Fibroblast of skin of abdomen (primary cell): ENCODE data around the gene GRIN3B.
A peak's percentile ranks its signal among the peaks of the same experiment; 100 is the strongest.

Source experiments
- DNase-seq: peaks from one replicate; pipeline ENCODE4 v3.0.0-alpha.2; 2013

Gene GRIN3B

GRCh38 chr19:991932-992669 is 8.1 kb upstream of the GRIN3B start:
- no peak for DNase-seq

DNA sequence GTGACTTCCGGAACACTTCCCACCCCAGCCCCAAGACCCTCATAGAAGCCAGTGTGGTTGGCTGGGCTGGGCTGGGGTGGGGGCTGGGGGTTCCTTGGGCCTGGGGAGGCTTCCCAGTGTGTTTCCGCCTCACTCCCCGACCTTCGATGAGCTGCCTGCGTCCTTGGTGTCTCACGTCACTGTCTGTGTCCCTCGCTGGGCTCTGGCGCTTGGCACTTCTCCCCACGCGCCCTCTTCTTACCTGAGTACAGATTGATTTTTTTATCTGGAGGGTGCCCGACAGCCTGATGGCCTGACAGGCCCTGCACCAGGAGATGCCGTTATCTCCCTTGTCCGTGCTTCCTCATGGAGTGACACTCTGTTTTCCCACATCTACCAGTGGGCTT is 7.6 kb upstream of the GRIN3B start:
- DNase-seq: no peak

- no peak for DNase-seq
These were observed 6.8 kb upstream of the GRIN3B start for GRCh38 chr19:993361-993830.

DNA sequence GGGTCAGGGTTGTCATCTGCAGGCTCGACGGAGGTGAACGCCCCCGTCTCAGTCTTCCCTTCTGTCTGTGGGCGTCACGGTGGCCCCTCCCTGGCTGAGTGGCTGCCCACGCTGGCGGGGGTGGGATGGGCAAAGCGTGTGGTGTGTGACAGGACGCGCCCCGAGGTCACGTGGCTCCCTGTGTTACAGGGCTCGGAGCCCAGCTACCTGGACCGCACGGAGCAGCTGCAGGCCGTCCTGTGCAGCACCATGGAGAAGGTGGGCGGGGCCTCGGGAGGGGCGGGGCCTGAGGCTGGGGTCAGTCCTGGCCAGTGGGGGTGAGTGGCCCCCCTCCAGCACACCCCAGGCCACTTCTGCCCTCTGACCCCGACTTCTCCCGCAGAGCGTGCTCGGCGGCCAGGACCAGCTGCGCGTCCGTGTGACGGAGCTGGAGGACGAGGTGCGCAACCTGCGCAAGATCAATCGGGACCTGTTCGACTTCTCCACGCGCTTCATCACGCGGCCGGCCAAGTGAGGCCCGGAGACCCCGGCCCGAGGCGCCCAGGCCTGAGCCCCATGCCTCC is 6.3 kb upstream of the GRIN3B start:
- DNase-seq: no peak

DNA sequence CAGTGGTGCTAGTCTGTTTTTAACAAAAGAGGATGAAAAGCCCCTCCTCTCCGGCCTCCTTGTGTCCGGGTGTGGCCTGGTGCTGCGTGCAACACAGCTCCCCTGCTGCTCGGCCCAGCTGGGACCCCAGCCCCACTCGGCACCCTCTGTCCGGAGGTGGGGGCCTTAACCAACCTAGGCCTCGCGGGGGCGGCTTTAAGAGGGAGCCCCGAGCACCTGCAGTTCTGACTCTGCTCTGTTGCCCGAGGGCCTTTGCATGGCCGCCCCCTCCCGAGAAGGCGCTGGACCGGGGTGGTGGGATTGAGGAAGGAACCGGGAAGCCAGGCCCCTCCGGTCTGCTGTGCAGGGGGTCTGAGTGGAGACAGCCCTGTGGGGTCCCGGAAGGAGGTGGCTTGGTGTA is 5.7 kb upstream of the GRIN3B start:
- DNase-seq: no peak

DNA sequence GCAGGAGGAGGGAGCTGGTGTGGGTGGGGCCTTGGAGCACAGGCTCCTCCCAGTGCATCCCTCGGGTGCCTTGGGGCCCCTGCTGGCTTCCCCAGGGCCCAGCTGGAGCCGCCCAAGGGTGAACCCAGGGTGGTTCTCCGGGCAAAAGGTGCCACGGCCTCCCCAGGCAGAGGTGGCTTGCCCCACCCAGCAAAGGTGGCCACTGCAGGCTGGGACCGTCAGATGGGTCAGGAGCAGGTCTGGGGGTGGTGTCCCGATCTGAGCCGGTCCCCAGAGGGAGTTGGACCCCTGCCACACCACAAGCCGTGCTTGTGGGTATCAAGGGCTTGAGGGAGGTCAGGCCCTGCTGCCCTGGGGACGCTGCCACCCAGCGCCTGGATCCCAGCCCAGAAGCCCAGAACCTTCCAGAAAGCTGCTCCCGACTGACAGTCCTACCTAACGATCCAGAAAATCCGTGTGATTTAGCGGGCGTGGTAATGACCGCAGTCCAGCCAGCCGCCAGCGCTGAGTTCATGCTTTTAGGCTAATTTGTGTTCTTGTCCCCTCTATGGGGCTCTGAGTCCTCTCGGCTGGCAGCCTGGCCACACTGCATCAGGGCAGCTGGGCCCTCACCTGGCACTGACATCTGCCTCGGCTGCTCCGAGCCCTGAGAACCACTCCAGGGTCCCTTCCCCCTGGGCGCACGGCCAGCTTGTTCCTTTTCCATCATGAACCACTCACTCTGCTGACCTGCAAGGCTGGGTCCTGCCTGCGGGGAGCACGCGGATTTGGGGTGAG is 5.0 kb upstream of the GRIN3B start:
- no peak for DNase-seq

- peak; percentile 45 for DNase-seq
These were observed 4.0 kb upstream of the GRIN3B start for GRCh38 chr19:996051-996838.

DNA sequence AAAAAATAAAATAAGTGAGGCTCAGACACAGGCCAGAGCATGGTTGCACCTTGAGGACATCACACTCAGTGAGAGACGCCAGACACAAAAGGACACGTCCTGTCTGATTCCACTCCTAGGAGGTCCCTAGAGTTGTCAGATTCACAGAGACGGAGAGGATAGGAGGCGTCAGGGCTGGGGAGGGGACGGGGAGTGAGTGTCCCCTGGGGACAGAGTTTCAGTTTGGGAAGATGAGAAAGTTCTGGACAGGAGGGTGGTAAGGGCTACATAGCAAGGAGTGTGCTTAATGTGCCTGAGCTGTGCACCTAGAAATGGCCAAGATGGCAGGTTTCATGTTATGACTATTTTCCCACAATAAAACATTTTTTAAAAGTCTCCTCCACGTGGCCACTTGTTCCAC is 2.2 kb upstream of the GRIN3B start:
- no peak for DNase-seq

- no peak for DNase-seq
These were observed 870 bp upstream of the GRIN3B start for GRCh38 chr19:999379-999719.

GRCh38 chr19:1000591-1001537 is 645 bp downstream of the GRIN3B start:
- DNase-seq: no peak

GRCh38 chr19:1001538-1002166 is 1.4 kb downstream of the GRIN3B start:
- no peak for DNase-seq

- DNase-seq: no peak
These were observed 2.4 kb downstream of the GRIN3B start for GRCh38 chr19:1002600-1002999.

DNA sequence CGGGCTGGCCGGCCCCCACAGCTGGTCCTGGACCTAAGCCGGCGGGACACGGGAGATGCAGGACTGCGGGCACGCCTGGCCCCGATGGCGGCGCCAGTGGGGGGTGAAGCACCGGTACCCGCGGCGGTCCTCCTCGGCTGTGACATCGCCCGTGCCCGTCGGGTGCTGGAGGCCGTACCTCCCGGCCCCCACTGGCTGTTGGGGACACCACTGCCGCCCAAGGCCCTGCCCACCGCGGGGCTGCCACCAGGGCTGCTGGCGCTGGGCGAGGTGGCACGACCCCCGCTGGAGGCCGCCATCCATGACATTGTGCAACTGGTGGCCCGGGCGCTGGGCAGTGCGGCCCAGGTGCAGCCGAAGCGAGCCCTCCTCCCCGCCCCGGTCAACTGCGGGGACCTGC is 3.1 kb downstream of the GRIN3B start:
- no peak for DNase-seq

GRCh38 chr19:1004204-1004802 is 4.1 kb downstream of the GRIN3B start:
- no peak for DNase-seq

DNA sequence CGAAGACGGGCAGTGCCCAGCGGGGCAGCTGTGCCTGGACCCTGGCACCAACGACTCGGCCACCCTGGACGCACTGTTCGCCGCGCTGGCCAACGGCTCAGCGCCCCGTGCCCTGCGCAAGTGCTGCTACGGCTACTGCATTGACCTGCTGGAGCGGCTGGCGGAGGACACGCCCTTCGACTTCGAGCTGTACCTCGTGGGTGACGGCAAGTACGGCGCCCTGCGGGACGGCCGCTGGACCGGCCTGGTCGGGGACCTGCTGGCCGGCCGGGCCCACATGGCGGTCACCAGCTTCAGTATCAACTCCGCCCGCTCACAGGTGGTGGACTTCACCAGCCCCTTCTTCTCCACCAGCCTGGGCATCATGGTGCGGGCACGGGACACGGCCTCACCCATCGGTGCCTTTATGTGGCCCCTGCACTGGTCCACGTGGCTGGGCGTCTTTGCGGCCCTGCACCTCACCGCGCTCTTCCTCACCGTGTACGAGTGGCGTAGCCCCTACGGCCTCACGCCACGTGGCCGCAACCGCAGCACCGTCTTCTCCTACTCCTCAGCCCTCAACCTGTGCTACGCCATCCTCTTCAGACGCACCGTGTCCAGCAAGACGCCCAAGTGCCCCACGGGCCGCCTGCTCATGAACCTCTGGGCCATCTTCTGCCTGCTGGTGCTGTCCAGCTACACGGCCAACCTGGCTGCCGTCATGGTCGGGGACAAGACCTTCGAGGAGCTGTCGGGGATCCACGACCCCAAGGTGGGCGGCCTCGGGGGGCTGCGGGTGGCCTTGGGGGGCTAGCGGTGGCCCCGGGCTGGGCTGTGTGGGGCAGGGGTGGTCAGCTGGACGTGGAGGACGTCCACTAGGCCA is 4.8 kb downstream of the GRIN3B start:
- DNase-seq: no peak

GRCh38 chr19:1006711-1007398 is 6.6 kb downstream of the GRIN3B start:
- DNase-seq: no peak

GRCh38 chr19:1007399-1008251 is 7.4 kb downstream of the GRIN3B start:
- no peak for DNase-seq
